GM18520 (cell line): ENCODE measurements around the gene POLR2J2.
"Not testable (repeated sequence)": the region's sequence is repeated elsewhere in the genome, so short reads cannot be mapped to it uniquely, and the experiment has no call there.

ENCODE experiments used
- ATAC-seq: cut with Tn5 transposase; IDR thresholded peaks from one replicate; pipeline ENCODE4 v1.9.1; 2021; ENCODE audit not compliant: unreplicated experiment

POLR2J2 gene

GRCh38 chr7:102671166-102671955 is at the start of gene POLR2J2:
POLR2J2 (minus strand) TSS chr7:102671663; CDS start chr7:102671601, 62 bp downstream.
- peak; percentile 47 for ATAC-seq

GRCh38 chr7:102718491-102718890 is 47.0 kb upstream of the POLR2J2 start:
- not testable (repeated sequence) for ATAC-seq

- peak; percentile 47 for ATAC-seq
Measured at GRCh38 chr7:102715718-102716117, 44.3 kb upstream of the POLR2J2 start.

- not testable (repeated sequence) for ATAC-seq
Measured at GRCh38 chr7:102714774-102715522, 43.5 kb upstream of the POLR2J2 start.

GRCh38 chr7:102713691-102714080 is 42.2 kb upstream of the POLR2J2 start:
- peak; percentile 58 for ATAC-seq

GRCh38 chr7:102713011-102713690 is 41.7 kb upstream of the POLR2J2 start:
- ATAC-seq, result peak; percentile 38

- not testable (repeated sequence) for ATAC-seq
Measured at GRCh38 chr7:102698962-102699750, 27.7 kb upstream of the POLR2J2 start.

GRCh38 chr7:102697642-102698512 is 26.4 kb upstream of the POLR2J2 start:
- ATAC-seq, result not testable (repeated sequence)

GRCh38 chr7:102696009-102696408 is 24.5 kb upstream of the POLR2J2 start:
- ATAC-seq, result not testable (repeated sequence)

- peak; percentile 45 for ATAC-seq
Measured at GRCh38 chr7:102695033-102695552, 23.6 kb upstream of the POLR2J2 start.

- not testable (repeated sequence) for ATAC-seq
Measured at GRCh38 chr7:102694008-102694407, 22.5 kb upstream of the POLR2J2 start.

- not testable (repeated sequence) for ATAC-seq
Measured at GRCh38 chr7:102690602-102691001, 19.1 kb upstream of the POLR2J2 start.

GRCh38 chr7:102689436-102690282 is 18.2 kb upstream of the POLR2J2 start:
- peak; percentile 54 for ATAC-seq

- ATAC-seq, result peak; percentile 44
Measured at GRCh38 chr7:102688299-102689036, 17.0 kb upstream of the POLR2J2 start.

GRCh38 chr7:102682560-102682959 is 11.1 kb upstream of the POLR2J2 start:
- not testable (repeated sequence) for ATAC-seq

GRCh38 chr7:102680780-102681179 is 9.3 kb upstream of the POLR2J2 start:
- ATAC-seq, result not testable (repeated sequence)

GRCh38 chr7:102675545-102675944 is 4.1 kb upstream of the POLR2J2 start:
- not testable (repeated sequence) for ATAC-seq
